LNCaP clone FGC (cell line): ENCODE data around the gene ANKDD1A.
A peak's percentile ranks its signal among the peaks of the same experiment; 100 is the strongest.

ENCODE experiments used
- DNase-seq: peaks from one replicate; pipeline ENCODE4 v3.0.0-alpha.2; 2011; ENCODE audit warnings: low read depth
- H3K4me3 ChIP-seq: 2 replicates; pipeline ENCODE4 v1.5.1; 2011; ENCODE audit warnings: mild to moderate bottlenecking, low read depth, low read length, control low read depth
- CTCF ChIP-seq: IDR thresholded peaks from 2 replicates; pipeline ENCODE4 v1.5.1; 2012; ENCODE audit warnings: mild to moderate bottlenecking; ENCODE audit not compliant: control insufficient read depth, insufficient read depth; ENCODE audit errors: extremely low read depth

Gene ANKDD1A

GRCh38 chr15:64979252-64979710 lies 67.6 kb downstream of the ANKDD1A start:
- no peak overlapping the region for H3K4me3 ChIP-seq
- no peak for TF ChIP-seq CTCF
- no peak for DNase-seq

DNA sequence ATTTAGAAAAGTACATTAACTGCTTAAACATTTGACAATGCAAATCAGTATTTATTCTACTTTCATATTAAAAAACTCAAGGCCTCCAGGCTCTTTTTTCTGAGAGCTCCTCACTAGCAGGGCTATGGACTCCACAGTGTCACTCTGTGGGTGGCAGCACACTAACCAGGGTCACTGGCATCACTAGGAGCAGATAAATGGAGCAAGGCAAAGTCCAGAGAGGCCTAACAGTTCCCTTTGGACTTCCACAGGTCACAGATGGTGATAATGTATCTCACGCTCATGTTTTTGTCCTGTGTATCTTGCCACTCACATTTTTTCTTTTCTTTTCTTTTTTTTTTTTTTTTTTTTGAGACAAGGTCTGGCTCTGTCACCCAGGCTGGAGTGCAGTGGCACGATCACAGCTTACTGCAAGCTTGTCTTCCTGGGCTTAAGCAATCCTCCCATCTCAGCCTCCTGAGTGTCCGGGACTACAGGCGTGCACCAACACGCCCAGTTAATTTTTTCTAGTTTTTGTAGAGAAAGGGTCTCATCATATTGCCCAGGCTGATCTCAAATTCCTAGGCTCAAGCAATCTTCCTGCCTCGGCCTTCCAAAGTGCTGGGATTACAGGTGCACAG lies 70.2 kb downstream of the ANKDD1A start:
- H3K4me3 ChIP-seq: no peak overlapping the region
- TF ChIP-seq CTCF: no peak
- no peak for DNase-seq

DNA sequence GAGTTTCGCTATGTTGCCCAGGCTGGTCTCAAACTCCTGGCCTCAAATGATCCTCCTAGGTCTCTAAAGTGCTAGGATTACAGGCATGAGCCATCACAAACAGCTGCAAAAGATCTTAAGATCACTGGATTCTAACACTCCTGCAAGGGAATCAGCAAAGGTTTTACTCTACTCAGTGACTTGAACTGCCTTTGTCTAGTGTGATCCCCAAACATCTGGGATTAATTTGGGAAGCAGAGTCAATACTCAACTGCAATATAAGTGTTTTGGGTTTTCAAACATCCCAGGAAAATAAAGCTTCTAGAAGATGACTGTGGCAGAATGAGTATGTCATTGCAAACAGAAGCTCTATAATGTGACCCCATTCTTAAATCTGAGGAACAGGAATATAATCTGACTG lies 70.8 kb downstream of the ANKDD1A start:
- no peak for DNase-seq
- no peak overlapping the region for H3K4me3 ChIP-seq
- no peak for TF ChIP-seq CTCF

DNA sequence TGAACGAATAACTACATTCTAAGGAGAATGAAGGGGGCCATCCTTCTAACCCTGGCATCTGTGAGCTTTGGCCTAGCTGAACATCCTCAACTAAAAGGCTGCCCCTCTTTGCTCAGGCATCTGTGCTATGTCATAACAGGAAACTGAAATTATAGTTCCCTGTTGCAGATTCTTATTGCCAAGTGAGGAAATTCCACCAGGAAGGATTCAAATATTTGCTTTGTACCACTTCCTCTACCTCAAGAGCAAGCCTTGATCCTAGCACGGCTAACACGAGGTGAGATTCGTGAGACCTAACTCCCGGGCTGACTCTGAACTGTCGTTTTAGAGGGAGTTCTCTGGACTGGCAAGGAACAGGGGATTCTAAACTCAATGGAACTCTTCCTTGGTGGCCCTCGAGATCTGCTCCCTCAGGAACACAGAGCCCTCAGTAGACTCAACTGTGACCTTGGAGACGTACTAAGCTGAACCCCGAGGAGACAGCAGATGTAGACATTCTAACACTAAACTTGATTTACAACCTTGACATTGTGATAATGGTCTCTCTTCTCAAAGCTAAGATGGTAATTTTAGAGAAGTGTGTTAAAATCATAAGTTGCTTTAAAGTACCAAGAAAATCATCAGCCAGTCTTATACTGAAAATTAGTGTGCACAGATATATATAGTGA lies 73.8 kb downstream of the ANKDD1A start:
- 0 out of 2 replicates have a peak overlapping the region, but pooled peaks have one; percentile 6 for H3K4me3 ChIP-seq
- DNase-seq: peak; percentile 50
- TF ChIP-seq CTCF: no peak

DNA sequence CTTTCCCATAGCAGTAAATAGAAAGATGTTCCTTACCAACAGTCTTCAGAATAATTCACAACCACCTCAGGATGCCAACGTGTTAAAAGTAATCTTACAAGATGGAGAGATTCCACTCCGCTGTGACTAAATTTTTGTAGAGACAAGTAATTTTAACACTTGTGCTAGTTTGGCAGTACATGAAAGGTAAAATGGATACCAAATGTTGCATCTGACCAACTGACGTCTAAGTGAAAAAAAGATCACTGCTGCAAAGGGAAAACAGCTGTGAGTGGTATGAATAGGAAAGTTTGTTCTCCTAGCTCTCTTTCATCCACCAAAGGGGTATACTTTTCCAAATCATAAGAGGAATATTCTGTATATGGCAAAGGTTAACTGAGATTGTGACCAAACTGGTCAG lies 75.4 kb downstream of the ANKDD1A start:
- no peak overlapping the region for H3K4me3 ChIP-seq
- no peak for DNase-seq
- no peak for TF ChIP-seq CTCF

GRCh38 chr15:64989416-64990167 lies 77.9 kb downstream of the ANKDD1A start, which contains the start of gene SPG21:
Gene SPG21, minus strand, starts transcription at chr15:64989914. Its CDS starts 6,345 bp downstream, at chr15:64983569.
- no peak for TF ChIP-seq CTCF

GRCh38 chr15:64990168-64990470 lies 78.4 kb downstream of the ANKDD1A start:
- peak overlapping the region; percentile 87 for H3K4me3 ChIP-seq
- no peak for DNase-seq
- TF ChIP-seq CTCF: no peak

More at GRCh38 chr15:64989416-64990167, 77.9 kb downstream of the ANKDD1A start, which contains the start of gene SPG21:
- peak within 1 kb of the TSS; percentile 87 for H3K4me3 ChIP-seq
- peak; percentile 78 for DNase-seq
